SU-DHL-6 (cell line): Measurements from ENCODE around the gene RAPGEF5.

Experiments
- CTCF ChIP-seq: fragments of 200-600 bp; sonication (generic); IDR thresholded peaks from one replicate; pipeline ENCODE4 v1.5.1; 2017; ENCODE audit warnings: antibody characterized with exemption, mild to moderate bottlenecking, low read length, moderate library complexity; ENCODE audit not compliant: insufficient read depth, poor library complexity, severe bottlenecking
- EZH2phosphoT487 ChIP-seq: fragments of 200-600 bp; sonication (generic), shearing (Covaris generic); conservative IDR thresholded peaks from 2 replicates; pipeline ENCODE4 v1.6.1; 2018; ENCODE audit warnings: mild to moderate bottlenecking, antibody characterized with exemption, low read length, moderate library complexity, mixed read lengths

DNA sequence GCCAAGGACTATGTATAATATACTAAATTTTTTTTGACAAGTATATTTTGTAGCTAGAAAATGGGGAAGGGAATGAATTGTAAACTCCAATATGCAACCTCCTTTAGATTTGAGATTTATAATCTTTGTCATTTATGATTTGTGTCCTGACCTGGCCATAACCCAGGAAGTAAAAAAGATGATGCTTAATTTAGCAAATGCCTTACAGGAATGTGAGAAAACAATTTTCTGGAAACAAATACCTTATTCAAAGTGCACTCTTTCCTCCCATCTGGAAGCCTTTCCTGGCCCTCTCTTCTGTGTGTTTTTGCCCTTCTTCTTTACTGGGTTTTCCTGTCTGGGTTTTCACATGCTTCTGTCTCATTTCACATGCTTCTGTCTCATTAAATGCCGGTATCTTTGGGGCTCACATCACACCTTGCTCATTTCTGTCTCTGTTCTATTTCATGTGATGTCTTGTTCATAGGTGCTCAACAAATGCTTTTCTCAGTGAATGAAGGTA lies 149.2 kb downstream of the RAPGEF5 start:
- TF ChIP-seq CTCF (no peak), EZH2phosphoT487 (no peak)
